ENCODE results near the gene PLXNA4. TPM values are rescaled to one million over a fixed set of nuclear protein-coding genes. Genes with fewer than 3 reads are reported as not detected.

Gene PLXNA4
- total RNA-seq, 1 donor from 2014 or later = 3.3 TPM

DNA sequence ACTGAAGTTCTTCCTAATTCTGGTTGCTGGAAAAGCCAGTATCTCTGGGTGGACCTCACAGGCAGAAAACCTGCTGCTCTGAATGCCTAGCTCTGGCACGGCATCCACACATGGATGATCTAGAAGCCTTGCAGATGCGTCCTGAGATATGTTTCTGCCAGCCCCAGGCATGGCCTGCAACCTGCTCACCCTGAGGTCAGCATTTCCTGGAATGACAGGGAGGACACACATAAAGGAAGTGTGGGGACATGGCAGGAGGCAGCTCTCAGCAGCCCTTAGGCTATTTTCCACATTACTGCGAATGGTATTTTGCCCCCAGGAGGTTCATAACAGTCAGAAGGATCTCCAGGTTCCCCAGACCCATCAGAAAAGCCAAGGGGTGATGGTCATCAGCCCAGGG, 23.2 kb downstream of the PLXNA4 start:
- no peaks in the 10 kb centered on the region for H3K4me1 Mint-ChIP-seq (ENCODE audit: low read depth, unreplicated experiment)
- Histone ChIP-seq H3K9me3 (ENCODE audit: insufficient read depth, low read depth, low read length) (peaks cover 9% of the 10 kb centered on the region), H3K4me1 (ENCODE audit: insufficient read depth, low read length) (peaks cover 14% of the 10 kb centered on the region), H3K36me3 (ENCODE audit: insufficient read depth, low read length) (no peaks in the 10 kb centered on the region), H3K4me3 (ENCODE audit: insufficient read depth, low read depth, low read length) (no peak overlapping the region), H3K9ac (ENCODE audit: low read length) (no peak overlapping the region), H4K20me1 (ENCODE audit: insufficient read depth, low read length) (no peaks in the 10 kb centered on the region), H3K79me2 (ENCODE audit: insufficient read depth, low read length) (no peaks in the 10 kb centered on the region), H2AFZ (ENCODE audit: low read depth, low read length) (no peak overlapping the region), H3K27ac (ENCODE audit: low read depth, low read length) (no peak overlapping the region), H3K27me3 (ENCODE audit: insufficient read depth, low read length) (no peaks in the 10 kb centered on the region), H3K4me2 (ENCODE audit: low read length) (no peak overlapping the region)
- H3K9me3 Mint-ChIP-seq (ENCODE audit: unreplicated experiment) = peaks cover 26% of the 10 kb centered on the region
- peaks cover 46% of the 10 kb centered on the region for H3K27me3 Mint-ChIP-seq (ENCODE audit: low read depth, unreplicated experiment)
- H3K27ac Mint-ChIP-seq (ENCODE audit: unreplicated experiment) = no peak overlapping the region
- FAIRE-seq (no peak), DNase-seq (ENCODE audit: low read depth) (no peak)
- H3K36me3 Mint-ChIP-seq (ENCODE audit: low read depth, unreplicated experiment) = peaks cover 5% of the 10 kb centered on the region
- H3K4me3 Mint-ChIP-seq (ENCODE audit: unreplicated experiment) = no peak overlapping the region
- no peak for TF ChIP-seq EZH2 (IDR thresholded peaks at IDR 0.05; ENCODE audit: insufficient read depth, low read length)
- TF ChIP-seq CTCF (IDR thresholded peaks at IDR 0.05; ENCODE audit: insufficient read depth, low read depth, low read length) = no peak

DNA sequence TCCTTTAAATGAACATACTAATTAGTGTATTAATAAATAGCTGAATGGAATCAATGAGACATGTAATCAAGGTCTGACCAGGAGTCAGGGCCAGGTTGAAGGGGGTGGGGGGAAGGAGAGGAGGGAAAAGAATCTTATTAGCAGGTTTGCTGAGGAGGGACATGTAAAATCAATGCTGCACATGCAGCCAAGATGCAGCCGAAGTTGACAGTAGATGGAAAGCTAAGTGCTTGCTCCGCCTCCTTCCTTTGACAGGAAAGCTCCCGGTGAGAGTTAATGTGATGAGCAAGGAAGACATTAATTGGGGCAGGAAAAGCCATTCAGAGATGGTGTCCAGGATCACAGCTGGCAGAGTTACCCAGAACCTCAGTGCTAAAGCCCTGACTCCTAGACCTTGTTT, 24.4 kb downstream of the PLXNA4 start:
- FAIRE-seq = no peak
- H3K4me1 ChIP-seq (ENCODE audit: insufficient read depth, low read length) = peaks cover 14% of the 10 kb centered on the region
- H3K9me3 Mint-ChIP-seq (ENCODE audit: unreplicated experiment) = peaks cover 28% of the 10 kb centered on the region

More for the DNA sequence above, 24.4 kb downstream of the PLXNA4 start:
- no peak overlapping the region for H3K4me2 ChIP-seq (ENCODE audit: low read length)
- DNase-seq (ENCODE audit: low read depth) = no peak
- no peaks in the 10 kb centered on the region for H4K20me1 ChIP-seq (ENCODE audit: insufficient read depth, low read length)
- H3K27me3 ChIP-seq (ENCODE audit: insufficient read depth, low read length) = no peaks in the 10 kb centered on the region
- H3K27ac Mint-ChIP-seq (ENCODE audit: unreplicated experiment) = no peak overlapping the region
- no peak overlapping the region for H3K4me3 Mint-ChIP-seq (ENCODE audit: unreplicated experiment)
- TF ChIP-seq CTCF (IDR thresholded peaks at IDR 0.05; ENCODE audit: insufficient read depth, low read depth, low read length) = no peak
- TF ChIP-seq EZH2 (IDR thresholded peaks at IDR 0.05; ENCODE audit: insufficient read depth, low read length) = no peak
- no peak overlapping the region for H3K4me3 ChIP-seq (ENCODE audit: insufficient read depth, low read depth, low read length)
- no peak overlapping the region for H3K27ac ChIP-seq (ENCODE audit: low read depth, low read length)
- H3K4me1 Mint-ChIP-seq (ENCODE audit: low read depth, unreplicated experiment) = no peaks in the 10 kb centered on the region
- H3K79me2 ChIP-seq (ENCODE audit: insufficient read depth, low read length) = no peaks in the 10 kb centered on the region
- H3K9me3 ChIP-seq (ENCODE audit: insufficient read depth, low read depth, low read length) = peaks cover 9% of the 10 kb centered on the region
- H3K36me3 ChIP-seq (ENCODE audit: insufficient read depth, low read length) = no peaks in the 10 kb centered on the region
- H3K36me3 Mint-ChIP-seq (ENCODE audit: low read depth, unreplicated experiment) = peaks cover 5% of the 10 kb centered on the region
- no peak overlapping the region for H3K9ac ChIP-seq (ENCODE audit: low read length)
- H3K27me3 Mint-ChIP-seq (ENCODE audit: low read depth, unreplicated experiment) = peaks cover 53% of the 10 kb centered on the region
- no peak overlapping the region for H2AFZ ChIP-seq (ENCODE audit: low read depth, low read length)

All from astrocyte (in vitro differentiated cells and primary cell).